KOPT-K1 (cell line): ENCODE data around the gene TXNDC2.

Source experiments
- H3K27ac ChIP-seq: fragments of 200-600 bp; sonication (generic); 2 replicates; pipeline ENCODE4 v1.5.1; 2016; ENCODE audit warnings: antibody characterized with exemption, mild to moderate bottlenecking, low read depth, low read length; ENCODE audit not compliant: poor library complexity, severe bottlenecking
- H3K36me3 ChIP-seq: fragments of 200-600 bp; sonication (generic); 2 replicates; pipeline ENCODE4 v1.5.1; 2017; ENCODE audit warnings: antibody characterized with exemption, mild to moderate bottlenecking, low read length, moderate library complexity; ENCODE audit not compliant: insufficient read depth
- H3K9me3 ChIP-seq: fragments of 200-600 bp; sonication (generic); 2 replicates; pipeline ENCODE4 v1.5.1; 2017; ENCODE audit warnings: antibody characterized with exemption, low read length, mild to moderate bottlenecking; ENCODE audit not compliant: insufficient read depth, poor library complexity, severe bottlenecking

TXNDC2 gene

GRCh38 chr18:9868857-9869714 is 16.7 kb upstream of the TXNDC2 start:
- Histone ChIP-seq H3K27ac (peak overlapping the region; percentile 10), H3K36me3 (no peaks in the 10 kb centered on the region), H3K9me3 (peaks cover 19% of the 10 kb centered on the region)

GRCh38 chr18:9869715-9870430 is 15.9 kb upstream of the TXNDC2 start:
- H3K36me3 ChIP-seq, result no peaks in the 10 kb centered on the region
- peak overlapping the region; percentile 24 for H3K27ac ChIP-seq

GRCh38 chr18:9870431-9871008 is 15.3 kb upstream of the TXNDC2 start:
- Histone ChIP-seq H3K27ac (peak overlapping the region; percentile 24), H3K9me3 (peaks cover 10% of the 10 kb centered on the region), H3K36me3 (no peaks in the 10 kb centered on the region)

More at GRCh38 chr18:9869715-9870430, 15.9 kb upstream of the TXNDC2 start:
- H3K9me3 ChIP-seq, result peaks cover 17% of the 10 kb centered on the region

GRCh38 chr18:9871244-9871746 is 14.5 kb upstream of the TXNDC2 start:
- Histone ChIP-seq H3K36me3 (no peaks in the 10 kb centered on the region), H3K27ac (no peak overlapping the region), H3K9me3 (peaks cover 3% of the 10 kb centered on the region)

- Histone ChIP-seq H3K36me3 (no peaks in the 10 kb centered on the region), H3K27ac (no peak overlapping the region), H3K9me3 (no peaks in the 10 kb centered on the region)
These were observed 12.9 kb upstream of the TXNDC2 start for GRCh38 chr18:9872823-9873222.

- Histone ChIP-seq H3K9me3 (no peaks in the 10 kb centered on the region), H3K36me3 (no peaks in the 10 kb centered on the region), H3K27ac (no peak overlapping the region)
These were observed 11.0 kb upstream of the TXNDC2 start for GRCh38 chr18:9874728-9875127.

GRCh38 chr18:9876212-9876866 is 9.4 kb upstream of the TXNDC2 start:
- Histone ChIP-seq H3K27ac (no peak overlapping the region), H3K9me3 (no peaks in the 10 kb centered on the region), H3K36me3 (no peaks in the 10 kb centered on the region)

GRCh38 chr18:9876867-9877654 is 8.7 kb upstream of the TXNDC2 start:
- no peaks in the 10 kb centered on the region for H3K9me3 ChIP-seq
- H3K36me3 ChIP-seq, result no peaks in the 10 kb centered on the region
- H3K27ac ChIP-seq, result no peak overlapping the region

- no peak overlapping the region for H3K27ac ChIP-seq
These were observed 8.1 kb upstream of the TXNDC2 start for GRCh38 chr18:9877655-9878014.

GRCh38 chr18:9878095-9878494 is 7.7 kb upstream of the TXNDC2 start:
- H3K27ac ChIP-seq, result no peak overlapping the region

More at GRCh38 chr18:9877655-9878014, 8.1 kb upstream of the TXNDC2 start:
- Histone ChIP-seq H3K36me3 (no peaks in the 10 kb centered on the region), H3K9me3 (no peaks in the 10 kb centered on the region)

GRCh38 chr18:9878783-9879242 is 7.0 kb upstream of the TXNDC2 start:
- H3K27ac ChIP-seq, result no peak overlapping the region
- no peaks in the 10 kb centered on the region for H3K36me3 ChIP-seq
- no peaks in the 10 kb centered on the region for H3K9me3 ChIP-seq

More at GRCh38 chr18:9878095-9878494, 7.7 kb upstream of the TXNDC2 start:
- Histone ChIP-seq H3K36me3 (no peaks in the 10 kb centered on the region), H3K9me3 (no peaks in the 10 kb centered on the region)

- no peaks in the 10 kb centered on the region for H3K9me3 ChIP-seq
- no peak overlapping the region for H3K27ac ChIP-seq
- H3K36me3 ChIP-seq, result no peaks in the 10 kb centered on the region
These were observed 1.7 kb upstream of the TXNDC2 start for GRCh38 chr18:9884090-9884489.

- H3K9me3 ChIP-seq, result no peaks in the 10 kb centered on the region
- no peaks in the 10 kb centered on the region for H3K36me3 ChIP-seq
- no peak overlapping the region for H3K27ac ChIP-seq
These were observed 1.1 kb upstream of the TXNDC2 start for GRCh38 chr18:9884532-9885140.

- H3K27ac ChIP-seq, result no peak overlapping the region
- H3K36me3 ChIP-seq, result no peaks in the 10 kb centered on the region
- H3K9me3 ChIP-seq, result no peaks in the 10 kb centered on the region
These were observed 204 bp downstream of the TXNDC2 start for GRCh38 chr18:9886005-9886348.
